Measurements from ENCODE around the gene SLC30A2.

The SLC30A2 gene

DNA sequence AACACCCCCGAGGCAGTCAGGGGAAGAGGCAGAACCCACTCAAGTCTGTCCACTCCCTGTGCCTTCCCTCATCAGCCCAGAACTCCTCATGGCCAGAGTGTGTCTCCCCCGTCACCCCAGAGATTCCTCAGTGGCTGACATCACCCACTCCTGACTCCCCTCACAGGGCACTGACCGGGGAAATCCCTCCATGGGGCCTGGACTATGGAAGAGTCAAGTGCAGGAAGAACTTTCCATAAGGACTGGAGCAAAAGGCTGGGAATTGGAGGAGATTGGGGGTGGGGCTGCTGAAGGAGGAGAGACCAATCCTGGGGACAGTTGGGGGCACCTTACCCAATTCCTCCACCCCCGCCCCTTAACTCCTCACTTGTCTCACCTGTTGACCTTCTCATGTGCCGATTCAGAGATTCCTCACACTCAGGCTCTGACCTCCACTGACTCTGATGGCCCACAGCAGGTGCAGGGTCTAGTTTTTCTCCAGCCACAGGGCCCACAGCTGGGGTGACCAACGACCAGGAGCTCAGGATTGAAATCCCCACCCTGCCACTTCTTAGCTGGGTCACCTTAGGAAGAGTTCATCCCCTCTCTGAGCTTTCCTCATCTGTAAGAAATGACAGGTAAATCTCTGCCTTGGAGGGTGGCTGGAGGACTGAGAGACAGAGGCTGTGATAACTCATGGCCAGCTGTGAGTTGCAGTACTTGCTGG, 24.8 kb downstream of the SLC30A2 start:
- no peak for DNase-seq

- DNase-seq = no peak
These were observed 25.6 kb downstream of the SLC30A2 start for GRCh38 chr1:26020330-26020768.

DNA sequence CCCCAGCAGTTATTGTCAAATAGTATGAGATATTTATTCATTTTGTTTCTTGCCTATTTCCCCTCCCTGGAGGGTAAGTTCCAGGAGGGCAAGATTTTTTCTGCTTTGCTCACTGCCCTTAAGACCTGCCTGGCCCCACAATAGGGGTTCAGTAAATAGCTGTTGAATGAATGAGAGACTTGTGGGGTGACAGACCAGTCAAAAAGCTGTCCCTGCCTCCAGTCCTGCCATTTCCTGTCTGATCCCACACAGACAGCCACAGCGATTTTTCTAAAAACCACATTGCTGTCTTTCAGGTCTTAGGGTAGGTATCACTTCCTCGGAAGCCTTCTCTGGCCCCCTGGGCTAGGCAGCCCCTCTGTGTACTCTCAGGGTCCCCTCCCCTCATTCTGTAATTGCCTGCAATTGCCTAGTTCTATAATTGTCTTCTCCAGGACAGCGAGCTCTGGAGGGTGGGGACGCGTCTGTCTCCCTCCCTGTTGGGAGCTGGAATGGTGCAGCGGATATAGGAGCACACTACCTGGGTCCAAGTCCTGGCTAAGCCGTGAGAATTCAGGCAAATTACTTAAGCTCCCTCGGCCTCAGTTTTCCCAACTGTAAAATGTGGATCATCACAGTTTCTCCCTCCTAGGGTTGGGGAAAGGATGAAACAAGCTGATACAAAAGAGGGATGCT, 26.1 kb downstream of the SLC30A2 start:
- DNase-seq = no peak

GRCh38 chr1:26017606-26018005, 28.3 kb downstream of the SLC30A2 start:
- DNase-seq = no peak

- DNase-seq = no peak
These were observed 28.9 kb downstream of the SLC30A2 start for GRCh38 chr1:26016953-26017545.

DNA sequence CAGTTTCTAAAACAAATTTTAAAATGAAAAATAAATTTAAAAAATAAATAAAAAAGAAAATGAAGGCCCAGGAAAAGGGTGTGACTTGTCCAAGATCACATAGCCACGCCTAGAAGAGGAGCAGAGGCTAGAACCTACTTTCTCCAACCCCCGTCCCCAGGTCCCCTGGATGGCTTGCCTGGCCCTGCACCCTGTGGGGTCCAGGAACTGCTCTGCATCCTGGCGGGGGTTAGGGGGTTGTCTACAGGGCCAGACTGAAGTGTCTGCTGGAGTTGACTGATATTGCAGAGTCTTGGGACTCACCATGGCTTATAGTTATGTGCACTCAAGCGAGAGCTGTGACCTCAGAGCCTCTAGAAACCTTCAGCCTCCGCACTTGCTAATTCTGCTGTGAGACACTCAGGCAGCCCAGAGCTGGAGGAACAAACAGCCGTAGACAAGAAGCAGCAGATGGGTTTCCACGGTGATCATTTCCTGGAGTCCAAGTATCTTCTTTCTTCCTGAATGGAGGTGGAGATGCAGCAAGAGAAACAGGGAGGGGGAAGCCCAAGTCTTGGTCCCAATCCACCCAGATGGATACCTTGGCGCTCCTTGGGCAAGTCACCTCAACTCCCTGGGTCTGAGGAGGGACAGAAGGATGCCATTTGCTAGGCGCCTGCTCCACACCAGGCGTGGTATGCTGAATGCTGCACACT, 29.5 kb downstream of the SLC30A2 start:
- DNase-seq = no peak

DNA sequence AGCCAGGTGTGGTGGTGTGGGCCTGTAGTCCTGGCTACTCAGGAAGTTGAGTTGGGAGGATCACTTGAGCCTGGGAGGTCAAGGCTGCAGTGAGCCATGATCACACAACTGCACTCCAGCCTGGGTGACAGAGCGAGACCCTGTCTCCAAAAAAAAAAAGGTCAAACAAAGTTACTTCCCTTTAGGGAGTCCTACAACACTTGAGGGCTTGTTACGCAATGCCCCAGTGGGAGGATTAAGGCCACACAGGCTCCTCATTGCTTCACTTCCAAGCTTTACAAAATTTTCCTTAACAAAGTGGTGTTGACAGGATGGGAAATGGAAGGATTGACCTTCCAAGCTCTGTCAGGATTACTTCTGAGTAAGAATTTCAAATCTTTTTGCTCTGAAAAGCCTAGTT, 30.6 kb downstream of the SLC30A2 start:
- DNase-seq = no peak

DNA sequence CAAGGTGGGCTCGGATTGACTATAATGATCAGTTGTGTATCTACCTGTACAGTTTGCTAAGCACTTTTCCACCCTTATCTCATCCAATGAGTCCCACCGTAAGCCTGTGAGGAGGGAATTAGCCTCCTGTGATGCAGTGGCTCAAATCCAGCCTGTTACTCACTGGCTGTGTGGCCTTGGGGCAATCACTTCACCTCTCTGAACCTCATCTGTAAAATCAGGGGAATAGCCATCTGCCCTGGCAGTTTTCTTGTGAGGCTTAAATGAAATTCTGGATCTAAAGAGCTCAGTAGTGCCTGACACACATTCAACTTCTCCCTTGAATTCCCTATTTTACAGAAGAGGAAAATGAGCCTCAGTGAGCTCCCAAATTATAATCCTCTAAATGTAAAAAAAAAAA, 31.7 kb downstream of the SLC30A2 start:
- DNase-seq = no peak

GRCh38 chr1:26012864-26013263, 33.1 kb downstream of the SLC30A2 start:
- no peak for DNase-seq

DNA sequence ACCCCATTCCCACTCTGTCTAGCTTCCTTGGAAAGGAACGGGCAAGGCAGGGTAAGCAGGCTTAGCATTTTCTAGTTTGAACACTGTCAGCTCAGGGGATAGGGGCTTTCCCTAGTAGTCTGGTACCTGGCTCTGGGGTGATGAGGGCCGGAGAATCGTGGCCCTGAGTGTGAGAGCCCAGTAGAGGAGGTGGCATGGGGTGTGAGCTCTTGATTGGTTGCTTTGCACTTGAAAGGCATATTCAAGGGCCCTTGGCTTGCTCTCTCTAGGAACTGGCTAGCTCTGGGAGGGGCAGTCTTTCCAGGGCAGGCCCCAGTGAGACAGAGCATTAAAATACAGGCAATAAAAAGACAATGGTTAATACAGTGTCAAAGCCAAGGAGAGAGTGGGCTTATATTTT, 35.1 kb downstream of the SLC30A2 start:
- DNase-seq = no peak

DNA sequence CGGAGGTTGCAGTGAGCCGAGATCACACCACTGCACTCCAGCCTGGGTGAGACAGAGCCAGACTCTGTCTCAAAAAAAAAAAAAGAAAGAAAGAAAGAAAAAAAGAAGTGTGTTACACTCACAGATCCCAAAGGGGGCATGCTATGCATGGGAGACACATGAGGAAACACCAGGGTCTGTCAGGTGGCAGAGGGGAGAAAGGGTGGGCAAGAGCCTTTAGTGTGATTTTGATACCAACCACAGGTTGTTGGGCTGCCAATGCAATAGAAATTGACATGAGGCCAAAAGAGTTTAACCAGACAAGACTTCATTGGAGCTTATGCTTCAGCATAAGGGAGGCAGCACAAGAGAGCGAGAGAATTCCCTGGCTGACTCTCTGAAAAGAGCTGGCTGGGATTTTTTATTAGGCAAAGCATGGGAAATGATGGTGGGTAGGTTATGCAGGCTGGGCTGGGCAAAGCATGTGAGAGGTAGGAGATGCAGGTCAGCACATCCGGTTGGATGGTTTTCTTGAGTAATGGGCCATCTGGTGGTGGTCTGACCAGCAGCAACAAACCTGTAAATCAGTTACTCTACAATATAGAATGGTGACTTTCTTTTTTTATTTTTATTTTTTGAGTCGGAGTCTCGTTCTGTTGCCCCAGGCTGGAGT, 36.0 kb downstream of the SLC30A2 start:
- no peak for DNase-seq

GRCh38 chr1:26006710-26007109, 39.2 kb downstream of the SLC30A2 start:
- DNase-seq = no peak

DNA sequence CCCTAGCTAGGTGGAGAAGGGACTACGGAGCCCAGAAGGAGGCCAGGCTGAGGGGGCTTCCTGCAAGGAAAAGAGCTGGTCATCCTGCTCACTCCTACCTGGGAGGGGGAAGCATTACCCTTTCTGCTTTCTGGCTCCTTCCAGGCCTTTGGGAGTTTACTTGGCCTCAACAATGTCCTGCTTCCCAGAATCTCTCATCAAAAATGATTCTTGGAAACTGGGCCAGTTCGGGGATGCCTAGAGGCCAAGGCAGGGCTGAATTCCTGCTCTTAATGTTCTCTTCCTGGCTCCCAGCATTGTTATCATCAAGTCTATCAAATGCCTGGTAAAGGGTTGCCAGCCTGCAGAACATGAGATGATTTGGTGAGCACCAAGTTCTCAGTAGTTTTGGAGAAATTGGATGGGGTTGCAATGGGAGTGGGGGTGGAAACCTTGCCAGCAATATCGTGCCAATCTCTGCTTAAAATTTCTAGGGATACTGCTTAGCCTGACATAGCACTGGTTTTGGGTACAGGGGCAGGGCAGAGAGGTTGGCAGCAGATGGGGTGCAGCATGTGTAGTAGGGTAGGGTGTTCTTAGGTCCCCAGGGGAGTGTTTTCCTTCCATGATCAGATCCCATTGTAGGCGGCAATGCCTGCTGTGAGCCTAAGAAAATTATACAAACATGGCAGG, 40.3 kb downstream of the SLC30A2 start:
- no peak for DNase-seq

GRCh38 chr1:26003756-26004155, 42.2 kb downstream of the SLC30A2 start:
- no peak for DNase-seq

DNA sequence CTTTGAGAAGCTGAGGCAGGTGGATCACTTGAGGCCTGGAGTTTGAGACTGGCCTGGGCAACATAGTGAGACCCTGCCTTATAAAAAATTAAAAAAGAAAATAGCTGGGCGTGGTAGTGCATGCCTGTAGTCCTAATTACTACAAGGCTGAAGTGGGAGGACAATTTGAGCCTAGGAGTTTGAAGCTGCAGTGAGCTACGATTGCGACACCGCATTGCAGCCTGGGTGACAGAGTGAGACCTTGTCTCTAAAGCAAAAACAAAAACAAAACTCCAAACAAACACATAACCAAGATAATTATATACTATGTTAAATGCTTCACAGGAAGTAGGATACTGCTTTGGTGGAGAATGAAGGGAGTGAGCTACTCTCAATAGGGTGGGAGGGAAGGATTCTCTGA, 42.7 kb downstream of the SLC30A2 start:
- no peak for DNase-seq

- DNase-seq = no peak
These were observed 46.7 kb downstream of the SLC30A2 start for GRCh38 chr1:25999041-25999800.

GRCh38 chr1:25997828-25998761, 47.8 kb downstream of the SLC30A2 start, which contains the start of gene PAFAH2:
TSS of gene PAFAH2 (minus strand) at chr1:25998063. CDS start at chr1:25990816, 7,247 bp downstream.
- peak; percentile 95 to 97 for DNase-seq

- DNase-seq = peak in 1 of 2 experiments; percentile 6
These were observed 48.7 kb downstream of the SLC30A2 start for GRCh38 chr1:25996966-25997827.

- no peak for DNase-seq
These were observed 51.3 kb downstream of the SLC30A2 start for GRCh38 chr1:25994402-25995150.
